ENCODE results near the gene STRN4. TPM values are rescaled to one million over a fixed set of nuclear protein-coding genes. Genes with fewer than 3 reads are reported as not detected.

Gene STRN4
- total RNA-seq, 1 experiment from 2014 or later, result 151 TPM

DNA sequence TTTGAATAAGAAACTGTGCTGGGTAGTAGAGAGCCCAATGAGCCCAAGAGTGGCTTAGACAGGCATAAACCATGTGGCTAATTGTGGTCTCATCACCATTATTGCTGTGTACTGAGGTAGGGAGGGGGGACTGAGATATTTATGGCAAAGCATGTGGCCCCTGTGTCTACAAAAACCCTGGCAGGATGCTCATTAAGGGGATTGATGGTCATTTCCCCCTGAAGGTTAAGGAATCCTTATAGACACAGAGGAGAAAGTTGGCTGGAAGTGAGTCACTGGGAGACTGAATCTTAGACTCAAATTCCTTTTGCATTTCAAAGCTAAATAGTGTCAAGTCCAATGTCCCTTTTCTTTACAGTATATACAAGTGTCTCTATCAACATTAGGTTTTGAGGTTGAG lies 75.4 kb downstream of the STRN4 start:
- peaks cover 8% of the 10 kb centered on the region for H3K4me1 Mint-ChIP-seq (ENCODE audit: low read depth, unreplicated experiment)
- BruUV-seq (replicated peaks), result TSS peak; percentile 30
- CTCF ChIA-PET, result interaction anchor here (1.4 kb wide), 1 partner anchor 9 kb away, joined by 3 read pairs; no protein-coding TSS in a partner anchor
- no peak overlapping the region for H3K4me3 Mint-ChIP-seq (ENCODE audit: low read depth, unreplicated experiment)
- no peak for DNase-seq
- no peak for TF ChIP-seq CTCF (IDR thresholded peaks at IDR 0.05; ENCODE audit: unreplicated experiment)
- H3K9me3 Mint-ChIP-seq (ENCODE audit: low read depth, unreplicated experiment), result no peaks in the 10 kb centered on the region
- peaks cover 23% of the 10 kb centered on the region for H3K36me3 Mint-ChIP-seq (ENCODE audit: insufficient read depth, unreplicated experiment)
- H3K27ac Mint-ChIP-seq (ENCODE audit: unreplicated experiment), result no peak overlapping the region
- intact Hi-C loops (cut with micrococcal nuclease; ENCODE audit: unreplicated experiment), result no loop called here
- H3K27me3 Mint-ChIP-seq (ENCODE audit: unreplicated experiment), result no peaks in the 10 kb centered on the region

Small RNA genes within 50 kb of the gene (microRNA-seq; reads per million reads assigned to microRNA genes)
- gene MIR320E, result 4.9 reads per million, percentile 14 among the genes with 10 or more reads in this experiment

Other genes starting within 250 kb of the STRN4 start
- gene CALM3, start 145.1 kb downstream of the STRN4 start, total RNA-seq (2022), result 182 and 220 TPM in 2 replicates
- not detected in 2 replicates for gene PTGIR, start 121.4 kb downstream of the STRN4 start, total RNA-seq (2022)
- not detected in 2 replicates for gene GNG8, start 110.2 kb downstream of the STRN4 start, total RNA-seq (2022)
- gene DACT3, start 85.3 kb downstream of the STRN4 start, total RNA-seq (2022), result not detected in 2 replicates
- gene PRKD2, start 29.3 kb downstream of the STRN4 start, total RNA-seq (2022), result 98.3 and 110 TPM in 2 replicates
- gene FKRP, start 393 bp downstream of the STRN4 start, total RNA-seq (2022), result 33.7 and 35.0 TPM in 2 replicates
- gene SLC1A5, start 42.1 kb upstream of the STRN4 start, total RNA-seq (2022), result 237 and 250 TPM in 2 replicates
- gene AP2S1, start 104.4 kb upstream of the STRN4 start, total RNA-seq (2022), result 180 and 184 TPM in 2 replicates
- 84.8 and 87.8 TPM in 2 replicates for gene ARHGAP35, start 114.5 kb upstream of the STRN4 start, total RNA-seq (2022)